DMS53 treated with DMSO at 0.1 percent for 48 hours (cell line): ENCODE results near the gene NCEH1.
"Not testable (repeated sequence)": the region's sequence is repeated elsewhere in the genome, so short reads cannot be mapped to it uniquely, and the experiment has no call there.

Experiments
- DNase-seq: peaks from one replicate; lab custom pipeline; 2025; ENCODE audit not compliant: unreplicated experiment; lab: John Stamatoyannopoulos, UW

Gene NCEH1

DNA sequence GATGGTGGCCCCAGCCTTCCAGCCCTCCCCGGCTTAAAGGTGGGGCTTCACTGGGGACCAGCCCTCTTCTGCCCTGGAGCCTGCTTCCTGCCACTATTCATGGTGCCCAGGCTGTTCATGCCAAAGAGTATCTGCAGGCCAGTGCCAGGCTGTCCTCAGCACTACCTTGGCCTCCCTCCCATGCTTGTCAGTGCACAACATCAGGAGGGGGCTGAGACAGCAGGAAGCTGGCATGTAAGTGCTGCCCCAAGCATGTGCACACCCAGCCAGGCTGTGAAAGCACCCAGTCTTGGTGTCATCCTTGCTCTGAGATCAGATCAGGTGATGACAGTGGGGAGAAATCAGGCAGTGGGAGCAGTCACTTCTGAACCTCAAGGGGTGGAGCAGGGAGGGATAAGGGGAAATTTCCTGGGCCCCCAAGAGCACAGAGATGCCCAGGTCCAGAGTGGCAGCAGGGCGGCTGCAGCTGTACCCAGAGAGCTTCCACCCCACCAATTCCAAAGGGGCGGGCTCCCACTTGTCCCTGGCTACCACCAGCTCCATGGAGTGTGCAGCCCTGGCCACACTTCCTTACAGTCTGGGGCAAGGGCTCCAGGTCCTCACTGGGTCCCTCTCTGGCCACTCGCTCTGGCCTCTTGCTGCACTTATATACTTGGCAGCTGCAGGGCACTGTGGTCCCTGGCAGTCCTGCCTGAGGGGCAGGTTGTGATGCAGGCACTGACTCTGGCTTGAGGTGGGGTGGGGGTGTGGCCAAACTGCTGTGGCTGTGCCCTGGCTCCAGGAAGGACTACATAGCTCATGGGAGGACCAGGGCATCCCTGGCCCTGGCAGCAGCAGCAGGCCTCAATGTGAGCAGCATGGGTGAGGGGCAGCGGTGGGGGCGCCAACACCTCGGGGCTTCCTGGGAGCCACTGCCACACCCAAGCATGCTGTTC, 96.3 kb downstream of the NCEH1 start:
- DNase-seq = no peak

DNA sequence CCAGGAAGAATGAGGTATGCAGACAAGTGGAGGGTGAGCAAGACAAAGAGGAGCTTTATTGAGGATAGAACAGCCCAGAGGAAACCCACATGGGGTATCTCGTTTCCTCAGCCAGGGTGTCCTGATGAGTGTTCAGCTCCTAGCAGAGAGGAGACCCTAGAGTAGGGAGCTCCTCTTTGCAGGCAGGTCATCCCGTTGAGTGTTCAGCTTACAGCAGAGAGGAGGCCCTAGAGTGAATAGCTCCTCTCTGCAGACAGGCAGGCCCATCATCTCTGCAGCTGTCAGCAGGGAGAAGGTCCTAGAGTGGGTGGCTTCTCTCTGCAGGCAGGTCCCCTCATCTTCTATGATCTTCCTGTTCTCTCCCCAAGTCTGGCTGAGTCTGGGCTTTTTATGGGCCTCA, 97.0 kb downstream of the NCEH1 start:
- no peak for DNase-seq

DNA sequence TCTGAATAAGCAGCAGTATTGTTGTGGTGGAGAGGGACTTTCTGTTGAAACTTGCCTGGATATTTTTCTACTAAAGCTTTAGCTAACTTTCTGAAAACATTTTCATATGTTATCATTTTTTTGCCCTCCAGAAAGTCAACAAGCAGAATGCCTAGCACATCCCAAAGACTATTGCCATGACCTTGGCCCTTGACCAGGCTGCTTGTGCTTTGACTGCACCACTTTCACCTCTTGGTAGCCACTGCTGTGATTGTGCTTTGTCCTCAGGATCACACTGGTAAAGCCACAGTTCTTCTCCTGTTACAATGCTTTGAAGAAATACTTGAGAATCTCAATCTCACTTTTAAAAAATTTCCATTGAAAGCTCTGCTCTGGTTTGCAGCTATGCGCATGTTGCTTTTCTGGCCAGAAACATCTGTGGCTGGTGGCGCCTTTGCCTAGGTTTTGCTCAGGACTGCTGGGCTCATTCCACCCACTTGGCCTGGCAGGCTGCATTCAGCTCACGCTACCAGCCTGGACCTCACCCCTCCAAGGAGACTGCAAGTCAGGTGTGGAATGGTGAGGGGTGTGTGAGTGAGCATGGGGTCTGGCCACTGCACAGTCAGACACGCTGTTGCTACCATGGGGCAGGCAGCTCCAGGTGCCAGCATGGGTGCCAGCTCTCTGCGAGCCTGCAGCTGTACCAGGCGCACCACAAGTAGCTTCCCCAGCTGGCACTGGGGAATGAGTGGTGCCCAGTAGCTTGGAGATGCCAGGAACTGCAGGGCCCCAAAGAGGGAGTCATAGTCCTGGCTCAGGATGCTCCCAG, 97.8 kb downstream of the NCEH1 start:
- DNase-seq = no peak

GRCh38 chr3:172609750-172610149, 101.1 kb downstream of the NCEH1 start:
- no peak for DNase-seq

DNA sequence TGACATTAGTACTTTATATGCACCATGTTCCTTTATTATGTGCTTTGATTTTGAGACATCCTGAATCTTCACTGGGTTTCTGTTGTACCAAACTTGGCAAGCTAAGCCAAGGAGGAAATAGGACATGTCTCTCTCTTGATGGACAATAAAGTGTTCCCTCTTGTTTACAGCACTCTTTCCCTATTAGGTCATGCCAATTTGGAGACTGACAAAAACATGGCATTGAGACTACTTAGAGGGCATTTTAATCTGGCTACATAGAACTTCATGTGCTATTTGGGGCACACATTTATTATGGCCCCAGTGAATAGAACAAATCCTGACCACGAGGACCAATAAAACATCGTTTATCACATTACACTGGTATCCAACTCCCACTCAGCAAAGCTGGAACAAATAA, 102.3 kb downstream of the NCEH1 start:
- no peak for DNase-seq

DNA sequence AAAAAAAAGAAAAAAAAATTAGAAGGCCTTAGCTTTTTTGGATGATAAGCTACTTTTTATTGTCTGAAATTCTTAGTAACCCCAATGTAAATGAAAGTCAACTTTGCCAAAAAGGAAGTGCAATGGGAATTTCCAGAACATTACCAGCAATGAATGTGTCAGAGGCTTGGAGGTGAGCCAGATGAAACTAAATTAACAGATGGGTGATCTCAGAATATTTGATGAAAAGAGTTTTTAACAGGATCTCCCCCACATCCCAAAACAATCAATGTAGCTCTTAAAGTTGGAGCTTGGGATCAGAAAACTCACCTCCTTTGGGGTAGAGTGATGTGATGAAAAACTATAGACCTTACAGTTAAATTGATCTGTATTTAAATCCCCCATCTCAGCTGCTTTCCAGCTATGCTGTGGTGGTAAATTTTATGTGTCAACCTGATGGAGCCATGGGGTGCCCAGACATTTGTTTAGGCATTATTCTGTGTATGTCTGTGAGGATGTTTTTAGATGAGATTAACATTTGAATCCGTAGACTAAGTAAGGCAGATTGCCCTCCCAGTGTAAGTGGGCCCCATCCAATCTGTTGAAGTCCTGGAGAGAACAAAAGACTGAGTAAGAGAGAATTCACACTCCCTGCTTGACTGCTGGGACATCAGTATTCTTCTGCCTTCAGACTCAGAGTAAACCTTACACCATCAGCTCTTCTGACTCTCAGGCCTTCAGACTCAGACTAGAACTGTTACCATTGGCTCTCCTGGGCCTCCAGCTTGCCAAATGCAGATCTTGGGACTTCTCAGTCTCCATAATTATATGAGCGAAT, 103.4 kb downstream of the NCEH1 start:
- DNase-seq = no peak

GRCh38 chr3:172606021-172606420, 104.8 kb downstream of the NCEH1 start:
- no peak for DNase-seq

GRCh38 chr3:172604895-172605646, 105.8 kb downstream of the NCEH1 start:
- no peak for DNase-seq

DNA sequence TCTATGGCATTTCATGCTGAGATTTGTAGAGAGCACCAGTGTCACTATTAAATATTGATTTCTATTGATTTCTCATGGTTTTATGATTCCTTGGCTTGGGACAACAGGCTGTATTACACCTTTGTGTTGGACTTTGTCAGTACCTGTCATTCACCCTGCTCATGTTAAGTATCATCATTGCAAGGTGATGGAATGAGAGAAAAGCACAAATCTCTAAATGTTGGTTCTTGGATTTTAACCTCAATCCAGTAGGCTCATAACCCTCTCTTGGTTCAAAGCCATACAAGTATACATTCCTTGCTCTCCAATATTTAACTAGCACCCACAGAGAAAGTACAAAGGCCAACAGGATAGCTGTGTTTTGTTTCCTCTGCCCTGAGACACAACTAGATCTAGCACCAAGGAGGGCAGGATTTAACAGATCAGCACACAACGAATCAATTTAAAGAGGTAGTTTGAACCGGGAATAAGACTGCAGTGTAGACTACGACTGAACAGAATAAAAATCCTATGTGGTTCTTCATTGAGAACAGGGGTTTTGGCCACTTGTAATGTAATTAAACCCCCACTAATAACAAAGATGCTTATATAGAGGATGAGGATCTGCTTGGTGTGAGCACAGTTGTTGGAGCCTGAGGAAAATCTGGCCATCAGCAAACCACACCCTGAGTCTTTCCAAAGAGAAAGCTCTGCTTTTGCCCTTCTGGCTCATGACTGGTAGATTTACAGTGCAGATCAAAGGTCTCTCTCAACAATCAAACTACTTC, 109.6 kb downstream of the NCEH1 start:
- no peak for DNase-seq

DNA sequence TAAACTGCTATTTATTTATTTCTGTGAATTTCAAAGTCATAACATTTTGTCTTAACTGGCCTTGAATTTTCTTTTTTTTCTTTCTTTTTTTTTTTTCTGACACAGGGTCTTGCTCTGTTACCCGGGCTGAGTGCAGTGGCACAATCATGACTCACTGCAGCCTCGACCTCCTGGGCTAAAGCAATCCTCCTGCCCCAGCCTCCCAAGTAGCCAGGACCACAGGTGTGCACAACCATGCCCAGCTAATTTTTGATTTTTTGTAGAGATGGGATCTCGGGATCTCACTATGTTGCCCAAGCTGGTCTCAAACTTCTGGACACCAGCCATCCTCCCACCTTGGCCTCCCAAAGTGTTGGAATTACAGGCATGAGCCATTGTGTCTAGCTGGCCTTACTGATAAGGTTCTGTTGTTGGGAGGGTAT, 110.2 kb downstream of the NCEH1 start:
- DNase-seq = no peak

- DNase-seq = no peak
Measured at GRCh38 chr3:172598904-172599303, 112.0 kb downstream of the NCEH1 start.

DNA sequence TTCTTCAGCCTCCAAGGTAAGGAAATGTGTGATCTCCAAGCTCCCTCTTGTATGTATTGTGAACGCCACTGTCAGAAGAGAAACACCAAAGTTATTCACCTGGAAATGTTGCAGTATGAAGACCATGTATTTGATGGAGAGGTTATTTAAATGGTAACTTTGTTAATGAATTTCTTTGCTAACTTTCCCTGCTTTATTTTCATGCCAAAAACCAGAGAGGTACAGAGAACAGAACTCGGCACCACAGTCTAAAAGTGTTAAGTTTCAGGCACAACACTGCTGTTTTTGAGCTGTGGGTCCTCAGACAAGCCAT, 114.5 kb downstream of the NCEH1 start:
- DNase-seq = no peak

GRCh38 chr3:172595664-172596393, 115.0 kb downstream of the NCEH1 start:
- DNase-seq = peak; percentile 34

DNA sequence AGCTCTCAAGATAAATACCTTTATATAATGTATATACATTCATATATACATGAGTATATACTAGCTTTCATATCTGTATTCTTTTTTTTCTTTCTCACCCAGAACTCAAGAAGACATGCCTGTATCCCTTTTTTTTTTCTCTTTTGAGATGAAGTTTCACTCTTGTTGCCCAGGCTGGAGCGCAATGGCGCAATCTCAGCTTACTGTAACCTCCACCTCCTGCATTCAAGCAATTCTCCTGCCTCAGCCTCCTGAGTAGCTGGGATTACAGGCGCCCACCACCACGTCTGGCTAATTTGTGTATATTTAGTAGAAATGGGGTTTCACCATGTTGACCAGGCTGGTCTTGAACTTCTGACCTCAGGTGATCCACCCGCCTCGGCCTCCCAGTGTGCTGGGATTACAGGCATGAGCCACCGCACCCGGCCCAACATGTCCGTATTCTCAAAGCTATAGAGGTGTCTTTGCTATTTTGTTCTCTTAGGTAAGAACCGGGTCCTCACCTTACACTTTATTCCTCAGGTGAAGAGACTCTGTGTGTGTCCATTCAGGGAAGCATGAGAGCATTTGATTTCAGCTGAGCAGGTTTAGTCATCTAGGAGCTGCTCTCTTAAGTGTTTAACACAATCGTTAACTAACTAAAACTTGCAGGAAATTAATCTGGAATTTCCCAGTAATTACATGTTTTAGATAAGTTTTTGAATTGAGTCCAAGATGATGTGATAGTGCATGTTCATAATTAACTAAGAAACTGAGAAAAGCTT, 115.8 kb downstream of the NCEH1 start:
- DNase-seq = not testable (repeated sequence)

DNA sequence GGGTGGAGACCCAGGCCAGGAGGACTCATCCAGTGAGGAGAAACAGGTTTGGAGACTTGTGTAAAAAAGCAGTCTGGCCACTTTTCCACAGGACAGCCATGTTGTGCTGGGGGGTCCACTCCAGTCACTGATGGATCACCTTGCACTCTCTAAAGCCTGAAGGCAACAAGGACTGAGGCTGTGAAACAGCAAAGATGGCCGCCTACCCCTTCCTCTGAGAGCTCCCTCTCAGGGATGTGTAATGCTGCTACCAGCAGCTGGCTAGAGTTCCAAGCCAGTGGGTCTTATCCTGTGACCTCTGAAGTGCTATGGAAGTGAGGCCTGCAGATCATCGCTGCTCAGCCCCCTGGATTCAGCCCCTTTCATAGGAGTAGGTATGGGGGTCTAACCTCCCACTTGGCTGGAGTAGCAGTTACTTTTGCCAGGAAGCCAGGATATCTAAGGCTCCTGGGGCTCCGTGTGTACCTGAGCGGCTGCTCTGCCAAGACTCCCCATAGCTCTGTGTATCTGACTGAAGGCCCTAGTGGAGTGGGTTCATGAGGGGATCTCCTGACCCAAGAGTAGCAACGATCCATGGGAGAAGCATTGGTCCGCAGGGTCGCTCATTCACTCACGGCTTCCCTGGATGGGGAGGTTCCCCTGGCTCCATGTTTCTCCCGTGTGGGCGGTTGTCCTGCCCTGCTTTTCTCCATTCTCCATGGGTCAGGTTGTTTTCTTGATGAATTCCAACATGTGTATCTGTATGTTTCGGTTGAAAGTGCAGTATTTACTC, 117.8 kb downstream of the NCEH1 start:
- DNase-seq = no peak

- DNase-seq = no peak
Measured at GRCh38 chr3:172591876-172592771, 118.7 kb downstream of the NCEH1 start.

DNA sequence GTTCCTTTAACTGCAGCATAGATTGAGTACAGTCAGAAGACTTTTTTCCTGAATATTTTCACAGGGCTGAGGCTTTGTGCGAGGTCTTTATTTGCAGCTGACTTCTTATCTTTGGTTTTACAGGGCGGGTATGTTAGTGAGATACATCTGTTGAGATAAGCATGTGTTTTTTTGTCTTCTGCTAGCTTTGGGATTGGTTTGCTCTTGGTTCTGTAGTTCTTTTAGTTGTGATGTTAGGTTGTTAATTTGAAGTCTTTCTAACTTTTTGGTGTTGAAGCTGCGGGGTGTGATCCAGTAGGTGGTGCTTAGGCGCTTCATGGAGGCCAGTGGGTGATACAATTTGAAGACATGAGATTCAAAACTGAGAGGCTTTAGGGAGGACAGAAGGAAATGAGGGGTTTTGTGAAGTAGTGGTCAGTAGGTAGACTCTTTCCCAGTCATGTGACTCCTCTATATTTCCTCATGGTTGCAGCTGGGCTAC, 119.7 kb downstream of the NCEH1 start:
- DNase-seq = no peak
